K562 (cell line): Measurements from ENCODE around the gene KANK2. TPM values are rescaled to one million over a fixed set of nuclear protein-coding genes. Genes with fewer than 3 reads are reported as not detected.
A peak's percentile ranks its signal among the peaks of the same experiment; 100 is the strongest.

Source experiments
- CHCHD3 ChIP-seq: fragments of 250-450 bp; sonication (Bioruptor Pico); IDR thresholded peaks from 2 replicates; pipeline ENCODE4 v2.1.2; 2022; ENCODE audit warnings: mild to moderate bottlenecking
- CHD1 ChIP-seq: fragments of 200-600 bp; sonication (generic); IDR thresholded peaks from one replicate; pipeline ENCODE4 v1.6.1; 2012; ENCODE audit warnings: mild to moderate bottlenecking, moderate library complexity, low read length, inconsistent platforms
- CSDE1 ChIP-seq, 2 experiments: fragments of 450-650 bp; IDR thresholded peaks; 2 replicates each; pipeline ENCODE4 v1.6.1; 2016; ENCODE audit warnings: mild to moderate bottlenecking in 1 of 2
- DMBX1 ChIP-seq: fragments of 250-450 bp; sonication (Bioruptor Pico); IDR thresholded peaks from 2 replicates; pipeline ENCODE4 v1.8.0; 2022; ENCODE audit warnings: inconsistent platforms, mild to moderate bottlenecking, moderate library complexity, borderline replicate concordance
- ELF2 ChIP-seq: fragments of 250-450 bp; sonication (Bioruptor Pico); IDR thresholded peaks from 2 replicates; pipeline ENCODE4 v1.5.0; 2021; ENCODE audit warnings: mild to moderate bottlenecking
- GATAD2B ChIP-seq: fragments of 450-650 bp; IDR thresholded peaks from 2 replicates; pipeline ENCODE4 v1.6.1; 2017; ENCODE audit warnings: mild to moderate bottlenecking, borderline replicate concordance
- HDAC6 ChIP-seq: IDR thresholded peaks from 2 replicates; pipeline ENCODE4 v1.6.1; 2012; ENCODE audit warnings: low read depth, mild to moderate bottlenecking, control low read depth, inconsistent platforms, low read length, moderate library complexity
- TAF15 ChIP-seq: fragments of 200-400 bp; formaldehyde crosslinking; IDR thresholded peaks from 2 replicates; pipeline ENCODE4 v1.6.1; 2017; ENCODE audit warnings: mild to moderate bottlenecking, low read depth, low read length, moderate library complexity
- TAF7 ChIP-seq: fragments of 450-650 bp; IDR thresholded peaks from 2 replicates; pipeline ENCODE4 v1.6.1; 2016; ENCODE audit warnings: missing genetic modification characterization, missing compliant biosample characterization
- TAF9B ChIP-seq: fragments of 450-650 bp; IDR thresholded peaks from 2 replicates; pipeline ENCODE4 v1.6.1; 2018; ENCODE audit warnings: mild to moderate bottlenecking; ENCODE audit not compliant: partially characterized antibody
- TCF3 ChIP-seq: sonication (generic); formaldehyde crosslinking; IDR thresholded peaks from 2 replicates; pipeline ENCODE4 v1.4.0; 2020; ENCODE audit warnings: mild to moderate bottlenecking, missing genetic modification reagents
- ZBTB40 ChIP-seq, 2 experiments: fragments of 450-650 bp in 1 of 2; sonication (generic) in 1 of 2; formaldehyde crosslinking in 1 of 2; IDR thresholded peaks; 2 replicates each; pipeline versions ENCODE4 v1.7.1 to v1.9.0; 2016 to 2022; ENCODE audit warnings: inconsistent platforms in 1 of 2, mild to moderate bottlenecking in 1 of 2, missing genetic modification reagents in 1 of 2
- ZNF232 ChIP-seq: sonication (generic); formaldehyde crosslinking; IDR thresholded peaks from 2 replicates; pipeline ENCODE4 v1.8.0; 2022; ENCODE audit warnings: mild to moderate bottlenecking, missing genetic modification reagents
- ZNF75A ChIP-seq: fragments of 450-650 bp; formaldehyde crosslinking; IDR thresholded peaks from 2 replicates; pipeline ENCODE4 v1.4.0; 2020; ENCODE audit warnings: mild to moderate bottlenecking
- polyA plus RNA-seq, 8 experiments: library from polyadenylated mRNA; depleted of rRNA in 4 of 8; stranded (reverse) in 5 of 8; unstranded in 3 of 8; fragments of >200 nt; fragmentation: Nextera tagmentation in 2 of 8; fragmentation: Illumina TruSeq in 1 of 8; extraction: Ambion mirVana in 2 of 8; extraction: Trizol in 1 of 8; gene quantifications; 2 replicates each; pipeline versions ENCODE4 v1.2.1 to v1.2.3, GENCODE V29; 2011 to 2014; ENCODE audit warnings: inconsistent platforms in 1 of 8, missing spikeins in 1 of 8
- total RNA-seq, 7 experiments: library from RNA; depleted of rRNA in 6 of 7; stranded (reverse); fragments of >200 nt in 6 of 7; fragmentation: Illumina TruSeq in 2 of 7; extraction: Trizol in 2 of 7; gene quantifications; 2 replicates each; pipeline versions ENCODE4 v1.2.1 to v1.2.3, GENCODE V29; 2011 to 2021; ENCODE audit warnings: low replicate concordance in 1 of 7
- TF ChIP-seq, protein P1 (sequence below): sonication (generic); formaldehyde crosslinking; IDR thresholded peaks from 2 replicates; pipeline ENCODE4 v1.8.0; 2023; ENCODE audit warnings: mild to moderate bottlenecking, missing genetic modification reagents
- TF ChIP-seq, protein P2 (sequence below), 2 experiments: fragments of 450-650 bp; IDR thresholded peaks; 2 replicates each; pipeline ENCODE4 v1.6.1; 2016

KANK2 gene
- total and polyA plus RNA-seq, 9 of the 15 experiments (the other 6 are each of a cell fraction or from before 2014, with no cell fraction given) = 4.4 to 47.8 (median 21.3) TPM

DNA sequence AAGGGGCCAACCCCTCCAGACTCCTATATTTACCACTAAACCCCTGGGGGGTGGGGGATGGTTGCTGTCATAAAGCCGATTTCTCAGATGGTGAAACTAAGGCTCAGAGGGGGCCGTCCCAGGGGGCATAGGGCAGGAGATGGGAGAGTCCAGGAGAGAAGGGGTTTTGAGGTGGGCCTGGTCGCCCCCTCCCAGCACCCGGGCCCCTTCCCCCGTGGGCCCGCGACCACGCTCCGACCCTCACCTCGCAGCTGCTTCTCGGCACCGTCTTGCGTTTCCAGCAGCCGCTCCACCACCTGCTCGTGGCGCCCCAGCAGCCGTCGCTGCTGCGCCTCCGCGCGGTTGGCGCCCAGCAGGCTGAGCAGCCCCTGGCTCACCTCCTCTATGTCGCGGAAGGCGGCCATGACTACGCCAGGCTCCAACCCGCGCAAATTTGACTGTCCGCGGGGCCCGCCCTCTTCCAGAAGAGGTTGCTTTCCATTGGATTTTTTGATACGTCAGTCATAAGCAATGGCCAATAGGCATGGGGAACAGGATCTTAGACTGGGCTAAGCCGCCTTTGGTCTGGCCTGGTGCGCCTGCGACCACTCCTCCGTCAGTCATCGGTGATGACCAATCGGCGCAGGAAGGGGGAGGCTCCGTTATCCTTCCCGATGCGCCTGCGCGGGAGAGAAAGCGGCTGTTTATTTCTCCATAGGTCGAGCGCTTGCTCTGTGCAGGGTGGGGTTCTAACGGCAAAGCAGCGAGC, 41.8 kb downstream of the KANK2 start, which contains the start of gene SPC24 (continued):
- TF ChIP-seq, protein P1, sequence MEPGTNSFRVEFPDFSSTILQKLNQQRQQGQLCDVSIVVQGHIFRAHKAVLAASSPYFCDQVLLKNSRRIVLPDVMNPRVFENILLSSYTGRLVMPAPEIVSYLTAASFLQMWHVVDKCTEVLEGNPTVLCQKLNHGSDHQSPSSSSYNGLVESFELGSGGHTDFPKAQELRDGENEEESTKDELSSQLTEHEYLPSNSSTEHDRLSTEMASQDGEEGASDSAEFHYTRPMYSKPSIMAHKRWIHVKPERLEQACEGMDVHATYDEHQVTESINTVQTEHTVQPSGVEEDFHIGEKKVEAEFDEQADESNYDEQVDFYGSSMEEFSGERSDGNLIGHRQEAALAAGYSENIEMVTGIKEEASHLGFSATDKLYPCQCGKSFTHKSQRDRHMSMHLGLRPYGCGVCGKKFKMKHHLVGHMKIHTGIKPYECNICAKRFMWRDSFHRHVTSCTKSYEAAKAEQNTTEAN (CRISPR knock-in tag) = peak; percentile 52; the same call in 1 of the 2 replicates
- TF ChIP-seq ZNF75A (CRISPR knock-in tag) (no peak), CHCHD3 (CRISPR knock-in tag) (no peak), ZNF232 (no peak; the same call in 1 of the 2 replicates), ELF2 (CRISPR knock-in tag) (no peak; the same call in 1 of the 2 replicates), TAF7 (tag) (peak; percentile 89), DMBX1 (no peak), GATAD2B (no peak; the same call in 1 of the 2 replicates), TCF3 (CRISPR knock-in tag) (no peak), ZBTB40 (IDR thresholded peaks at IDR 0.05) (peak; percentile 39), ZBTB40 (CRISPR knock-in tag; IDR thresholded peaks at IDR 0.05) (no peak), TAF15 (no peak), HDAC6 (no peak), TAF9B (peak; percentile 92), CHD1 (peak; percentile 84), CSDE1 (IDR thresholded peaks at IDR 0.05) (peak in 1 of 2 experiments; percentile 44; a peak in 1 of 4 replicates)
- TF ChIP-seq, protein P2, sequence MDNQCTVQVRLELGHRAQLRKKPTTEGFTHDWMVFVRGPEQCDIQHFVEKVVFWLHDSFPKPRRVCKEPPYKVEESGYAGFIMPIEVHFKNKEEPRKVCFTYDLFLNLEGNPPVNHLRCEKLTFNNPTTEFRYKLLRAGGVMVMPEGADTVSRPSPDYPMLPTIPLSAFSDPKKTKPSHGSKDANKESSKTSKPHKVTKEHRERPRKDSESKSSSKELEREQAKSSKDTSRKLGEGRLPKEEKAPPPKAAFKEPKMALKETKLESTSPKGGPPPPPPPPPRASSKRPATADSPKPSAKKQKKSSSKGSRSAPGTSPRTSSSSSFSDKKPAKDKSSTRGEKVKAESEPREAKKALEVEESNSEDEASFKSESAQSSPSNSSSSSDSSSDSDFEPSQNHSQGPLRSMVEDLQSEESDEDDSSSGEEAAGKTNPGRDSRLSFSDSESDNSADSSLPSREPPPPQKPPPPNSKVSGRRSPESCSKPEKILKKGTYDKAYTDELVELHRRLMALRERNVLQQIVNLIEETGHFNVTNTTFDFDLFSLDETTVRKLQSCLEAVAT (IDR thresholded peaks at IDR 0.05) = peak; percentile 49 to 75; a peak in 2 of 4 replicates
